GM12872 (cell line): ENCODE measurements around the gene SPTBN4.

Experiments used
- TF ChIP-seq, protein P1 (sequence below): IDR thresholded peaks from 3 replicates; pipeline ENCODE4 v1.5.1; 2011; ENCODE audit warnings: low read depth, mild to moderate bottlenecking, low read length, moderate library complexity; ENCODE audit not compliant: insufficient read depth

Gene SPTBN4

DNA sequence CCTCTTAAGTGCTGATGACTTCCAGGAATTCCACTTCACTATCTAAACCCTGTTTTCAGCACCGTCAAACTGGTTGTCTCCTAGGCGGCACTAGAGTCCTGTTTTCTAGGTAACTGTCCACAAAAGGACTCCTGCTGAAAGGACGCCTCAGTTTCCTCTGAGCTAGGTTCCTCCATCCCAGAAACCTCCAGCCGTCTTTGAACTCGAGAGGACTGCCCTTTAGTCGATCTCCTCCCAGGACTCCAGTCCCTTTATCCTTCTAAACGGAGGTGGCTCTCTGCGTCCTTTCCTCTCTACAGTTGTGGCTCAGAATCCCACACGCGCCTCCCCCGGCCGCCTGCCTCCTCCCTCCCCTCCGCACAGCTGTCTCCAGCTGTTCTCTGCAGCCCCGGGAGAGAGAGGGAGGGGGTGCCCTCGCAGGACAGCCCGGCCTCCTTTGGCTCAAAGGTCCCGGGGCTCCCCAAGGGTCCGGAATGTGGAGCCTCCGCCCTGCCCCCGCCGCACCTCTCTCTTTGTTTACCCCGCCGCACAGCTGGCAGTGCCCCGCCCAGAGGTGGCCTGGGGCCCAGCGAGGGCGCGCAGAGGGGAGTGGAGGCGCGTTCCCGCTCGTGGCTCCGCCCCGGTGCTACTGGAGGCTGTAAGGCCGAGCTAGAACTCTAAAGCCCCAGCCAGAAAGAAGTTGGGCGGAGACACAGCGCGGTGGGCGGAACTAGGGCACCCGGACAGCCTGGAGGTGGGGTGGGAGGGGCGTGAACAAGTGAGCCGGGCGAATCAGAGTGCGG is 136.8 kb downstream of the SPTBN4 start:
- TF ChIP-seq, protein P1, sequence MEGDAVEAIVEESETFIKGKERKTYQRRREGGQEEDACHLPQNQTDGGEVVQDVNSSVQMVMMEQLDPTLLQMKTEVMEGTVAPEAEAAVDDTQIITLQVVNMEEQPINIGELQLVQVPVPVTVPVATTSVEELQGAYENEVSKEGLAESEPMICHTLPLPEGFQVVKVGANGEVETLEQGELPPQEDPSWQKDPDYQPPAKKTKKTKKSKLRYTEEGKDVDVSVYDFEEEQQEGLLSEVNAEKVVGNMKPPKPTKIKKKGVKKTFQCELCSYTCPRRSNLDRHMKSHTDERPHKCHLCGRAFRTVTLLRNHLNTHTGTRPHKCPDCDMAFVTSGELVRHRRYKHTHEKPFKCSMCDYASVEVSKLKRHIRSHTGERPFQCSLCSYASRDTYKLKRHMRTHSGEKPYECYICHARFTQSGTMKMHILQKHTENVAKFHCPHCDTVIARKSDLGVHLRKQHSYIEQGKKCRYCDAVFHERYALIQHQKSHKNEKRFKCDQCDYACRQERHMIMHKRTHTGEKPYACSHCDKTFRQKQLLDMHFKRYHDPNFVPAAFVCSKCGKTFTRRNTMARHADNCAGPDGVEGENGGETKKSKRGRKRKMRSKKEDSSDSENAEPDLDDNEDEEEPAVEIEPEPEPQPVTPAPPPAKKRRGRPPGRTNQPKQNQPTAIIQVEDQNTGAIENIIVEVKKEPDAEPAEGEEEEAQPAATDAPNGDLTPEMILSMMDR = no peak

DNA sequence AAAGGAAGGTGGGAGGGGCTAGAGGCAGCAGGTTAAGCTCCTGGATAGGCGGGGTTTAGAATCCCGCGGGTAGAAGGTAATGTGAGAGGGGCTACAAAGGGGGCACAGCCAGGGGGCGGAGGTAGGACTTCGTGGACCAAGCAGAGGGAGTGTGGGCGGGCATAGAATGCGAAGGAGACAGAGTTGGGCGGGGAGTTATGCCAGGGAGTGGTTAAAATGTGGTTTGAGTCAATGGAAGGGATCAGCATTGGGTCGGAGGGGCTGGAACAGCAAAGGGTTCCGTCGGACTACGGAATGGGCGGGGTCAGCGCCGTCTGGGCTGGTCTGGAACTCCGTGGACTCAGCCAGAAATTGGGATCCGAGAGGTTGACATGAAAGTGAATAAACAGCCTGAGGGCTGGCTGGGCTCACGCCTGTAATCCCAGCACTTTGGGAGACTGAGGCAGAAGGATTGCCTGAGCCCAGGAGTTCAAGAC is 137.4 kb downstream of the SPTBN4 start:
- TF ChIP-seq, protein P1 = no peak

DNA sequence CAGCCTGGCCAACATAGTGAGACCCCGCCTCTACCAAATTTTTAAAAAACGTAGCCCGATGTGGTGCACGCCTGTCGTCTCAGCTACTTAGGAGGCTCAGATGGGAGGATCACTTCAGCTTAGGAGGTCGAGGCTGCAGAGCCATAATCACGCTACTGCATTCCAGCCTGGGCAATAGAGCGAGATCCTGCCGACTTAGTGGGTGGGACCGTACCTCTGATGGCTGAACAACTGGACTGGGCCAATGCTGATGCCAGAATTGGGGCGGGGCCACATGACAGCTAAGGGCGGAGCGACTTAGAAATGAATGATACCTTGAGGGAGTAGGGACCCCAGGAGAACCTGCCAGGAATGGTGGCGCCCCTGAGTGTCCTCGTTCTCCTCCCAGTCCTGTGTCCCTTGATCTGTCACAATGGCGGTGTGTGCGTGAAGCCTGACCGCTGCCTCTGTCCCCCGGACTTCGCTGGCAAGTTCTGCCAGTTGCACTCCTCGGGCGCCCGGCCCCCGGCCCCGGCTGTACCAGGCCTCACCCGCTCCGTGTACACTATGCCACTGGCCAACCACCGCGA is 137.9 kb downstream of the SPTBN4 start:
- TF ChIP-seq, protein P1 = no peak

DNA sequence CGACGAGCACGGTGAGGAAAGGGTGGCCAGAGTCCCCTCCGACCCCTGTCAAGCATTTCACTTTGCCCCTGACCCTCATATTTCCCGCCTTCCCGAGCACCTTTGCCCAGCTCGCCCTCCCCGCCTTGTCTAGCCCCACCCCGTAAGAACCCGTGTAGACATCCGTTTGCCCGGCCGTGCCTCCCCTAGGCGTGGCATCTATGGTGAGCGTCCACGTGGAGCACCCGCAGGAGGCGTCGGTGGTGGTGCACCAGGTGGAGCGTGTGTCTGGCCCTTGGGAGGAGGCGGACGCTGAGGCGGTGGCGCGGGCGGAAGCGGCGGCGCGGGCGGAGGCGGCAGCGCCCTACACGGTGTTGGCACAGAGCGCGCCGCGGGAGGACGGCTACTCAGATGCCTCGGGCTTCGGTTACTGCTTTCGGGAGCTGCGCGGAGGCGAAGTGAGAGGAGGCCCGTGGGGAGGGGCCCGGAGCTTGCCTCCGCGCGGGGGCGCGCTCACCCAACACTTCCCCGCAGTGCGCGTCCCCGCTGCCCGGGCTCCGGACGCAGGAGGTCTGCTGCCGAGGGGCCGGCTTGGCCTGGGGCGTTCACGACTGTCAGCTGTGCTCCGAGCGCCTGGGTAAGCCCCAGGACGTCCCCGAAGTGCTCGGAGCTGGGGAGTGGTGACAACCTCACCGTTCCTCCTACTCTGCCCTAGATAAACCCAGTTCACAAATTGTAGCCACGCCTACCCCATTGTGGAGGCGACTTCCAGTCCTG is 138.6 kb downstream of the SPTBN4 start:
- TF ChIP-seq, protein P1 = 0 out of 3 replicates have a peak, but pooled peaks have one; percentile 26

DNA sequence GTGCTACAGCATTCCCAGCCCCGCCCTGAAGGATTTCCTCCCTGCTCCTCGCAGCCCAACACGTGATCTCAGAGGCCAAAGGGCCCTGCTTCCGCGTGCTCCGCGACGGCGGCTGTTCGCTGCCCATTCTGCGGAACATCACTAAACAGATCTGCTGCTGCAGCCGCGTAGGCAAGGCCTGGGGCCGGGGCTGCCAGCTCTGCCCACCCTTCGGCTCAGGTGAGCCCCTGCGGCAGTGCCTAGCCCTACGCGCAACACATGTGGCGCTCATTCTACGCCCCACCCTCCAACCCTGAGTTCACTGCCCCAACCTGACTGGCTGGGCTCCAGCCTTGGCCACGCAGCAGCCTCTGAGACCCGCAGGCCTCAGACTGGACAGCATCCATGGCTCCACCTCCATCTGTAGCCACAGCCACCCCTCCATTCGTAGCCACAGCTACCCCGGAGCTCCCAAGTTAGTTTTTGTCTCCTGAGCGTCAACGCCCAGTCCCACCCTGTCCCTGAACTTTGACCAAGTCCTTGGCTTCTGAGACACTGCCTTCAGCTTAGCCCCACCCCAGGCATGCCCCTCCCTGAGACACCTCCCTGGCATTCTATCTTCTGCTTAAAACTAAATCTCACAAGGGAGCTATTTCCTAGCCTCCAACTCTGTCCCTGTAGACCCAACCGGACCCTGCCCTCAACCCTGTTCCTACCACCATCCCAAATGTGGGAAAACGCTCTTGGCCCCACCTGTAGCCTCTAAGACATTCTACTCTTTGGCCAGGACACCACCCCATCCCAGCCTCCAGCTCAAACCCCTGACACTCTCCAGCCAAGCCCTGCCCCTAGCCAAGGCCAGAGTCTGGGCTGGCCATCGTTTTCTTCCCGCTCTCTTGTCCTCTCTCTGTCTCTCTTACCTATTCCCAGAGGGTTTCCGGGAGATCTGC is 140.8 kb downstream of the SPTBN4 start:
- TF ChIP-seq, protein P1 = no peak

DNA sequence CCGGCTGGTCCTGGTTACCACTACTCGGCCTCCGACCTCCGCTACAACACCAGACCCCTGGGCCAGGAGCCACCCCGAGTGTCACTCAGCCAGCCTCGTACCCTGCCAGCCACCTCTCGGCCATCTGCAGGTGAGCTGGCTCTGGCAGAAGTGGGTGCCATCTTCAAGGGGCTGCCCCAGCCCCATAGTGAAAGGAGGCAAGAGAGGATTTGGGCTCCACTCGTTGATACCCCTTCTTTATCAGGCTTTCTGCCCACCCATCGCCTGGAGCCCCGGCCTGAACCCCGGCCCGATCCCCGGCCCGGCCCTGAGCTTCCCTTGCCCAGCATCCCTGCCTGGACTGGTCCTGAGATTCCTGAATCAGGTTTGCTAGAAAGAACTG is 141.4 kb downstream of the SPTBN4 start:
- TF ChIP-seq, protein P1 = no peak

DNA sequence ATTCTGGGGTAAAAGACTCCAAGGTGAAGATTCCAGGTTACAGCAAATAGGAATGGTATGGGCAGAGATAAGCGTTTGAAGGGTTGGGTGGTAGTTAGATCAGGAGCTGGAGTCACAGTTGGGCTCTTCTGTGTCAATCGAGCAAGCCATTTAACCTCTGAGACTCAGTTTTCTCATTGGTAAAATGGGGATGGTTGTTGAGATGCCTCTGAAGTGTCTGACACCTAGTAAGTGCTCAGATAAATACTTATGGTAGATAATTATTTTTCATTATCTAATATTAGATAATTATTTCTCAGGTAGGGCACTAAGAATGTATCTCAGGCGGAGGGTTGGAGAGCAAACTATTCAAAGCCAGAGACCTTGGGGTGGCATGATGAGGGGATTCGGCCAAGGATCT is 142.2 kb downstream of the SPTBN4 start:
- TF ChIP-seq, protein P1 = no peak
